Stimulated activated CD8-positive, alpha-beta memory T cell treated with anti-CD3 and anti-CD28 coated beads, Interleukin-2, amount 100 ng/mL, for 48 hours (primary cell): ENCODE measurements around the gene CALCR.
"Not testable (repeated sequence)": the region's sequence is repeated elsewhere in the genome, so short reads cannot be mapped to it uniquely, and the experiment has no call there.

Source experiments
- DNase-seq, 2 donors: peaks; one replicate each; pipeline ENCODE4 v3.0.0-alpha.2; 2020; ENCODE audit warnings: low read depth in 2 of 2

The CALCR gene

DNA sequence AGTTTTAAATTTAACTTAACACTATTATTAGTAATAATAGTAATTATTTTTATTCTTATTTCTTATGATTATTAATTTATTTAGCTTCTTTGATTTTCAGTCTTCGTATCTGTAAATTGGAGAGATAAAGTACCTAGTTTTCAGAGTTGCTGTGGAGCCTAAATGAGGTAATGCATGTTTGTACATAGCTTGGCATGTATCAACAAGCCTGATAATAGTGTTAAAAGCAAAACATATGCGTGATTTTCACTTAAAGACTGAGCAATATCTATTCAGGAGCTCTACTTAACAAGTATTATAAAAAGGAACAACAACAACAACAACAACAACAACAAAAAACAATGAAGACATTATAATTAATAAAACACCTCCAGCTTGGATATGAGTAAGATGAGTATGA, 12.4 kb downstream of the CALCR start:
- DNase-seq: no peak

DNA sequence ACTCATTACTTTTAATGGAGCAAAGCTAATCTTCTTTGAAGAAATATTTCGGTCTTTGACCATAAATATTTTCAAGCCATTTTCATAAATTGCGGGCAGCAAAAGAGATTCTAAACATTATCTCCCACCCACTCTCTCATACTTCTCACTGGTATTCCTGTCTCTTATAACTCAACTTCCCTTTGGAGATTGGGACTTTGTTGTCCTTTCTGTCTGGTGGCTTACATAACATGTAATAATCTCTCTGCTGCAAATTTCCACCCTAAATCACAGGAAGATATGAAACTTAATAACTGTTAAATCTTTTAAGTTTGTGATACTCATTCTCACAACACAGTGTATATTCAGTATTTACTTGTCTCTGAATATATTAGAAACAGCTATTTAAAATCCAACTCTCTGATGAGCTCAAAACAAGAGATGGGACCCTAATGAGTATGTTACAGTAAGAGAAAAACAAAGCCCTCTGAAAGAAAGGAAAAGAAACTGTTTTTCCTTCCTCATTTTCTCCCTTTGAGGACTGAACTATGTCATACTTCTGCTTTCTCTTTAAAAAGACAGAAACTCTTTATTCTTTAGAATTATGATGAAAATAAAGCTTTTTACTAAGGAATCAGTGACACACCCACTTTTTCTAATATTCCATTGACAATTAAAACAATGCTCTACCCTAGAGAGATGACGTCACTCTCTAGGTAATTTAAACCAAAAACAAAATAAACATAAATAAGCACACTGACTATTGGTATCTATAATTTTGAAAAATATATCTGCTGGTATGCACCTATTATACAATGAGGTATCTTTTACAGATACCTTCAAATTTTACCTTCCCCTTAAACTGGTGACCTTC, 14.7 kb downstream of the CALCR start:
- DNase-seq: no peak

DNA sequence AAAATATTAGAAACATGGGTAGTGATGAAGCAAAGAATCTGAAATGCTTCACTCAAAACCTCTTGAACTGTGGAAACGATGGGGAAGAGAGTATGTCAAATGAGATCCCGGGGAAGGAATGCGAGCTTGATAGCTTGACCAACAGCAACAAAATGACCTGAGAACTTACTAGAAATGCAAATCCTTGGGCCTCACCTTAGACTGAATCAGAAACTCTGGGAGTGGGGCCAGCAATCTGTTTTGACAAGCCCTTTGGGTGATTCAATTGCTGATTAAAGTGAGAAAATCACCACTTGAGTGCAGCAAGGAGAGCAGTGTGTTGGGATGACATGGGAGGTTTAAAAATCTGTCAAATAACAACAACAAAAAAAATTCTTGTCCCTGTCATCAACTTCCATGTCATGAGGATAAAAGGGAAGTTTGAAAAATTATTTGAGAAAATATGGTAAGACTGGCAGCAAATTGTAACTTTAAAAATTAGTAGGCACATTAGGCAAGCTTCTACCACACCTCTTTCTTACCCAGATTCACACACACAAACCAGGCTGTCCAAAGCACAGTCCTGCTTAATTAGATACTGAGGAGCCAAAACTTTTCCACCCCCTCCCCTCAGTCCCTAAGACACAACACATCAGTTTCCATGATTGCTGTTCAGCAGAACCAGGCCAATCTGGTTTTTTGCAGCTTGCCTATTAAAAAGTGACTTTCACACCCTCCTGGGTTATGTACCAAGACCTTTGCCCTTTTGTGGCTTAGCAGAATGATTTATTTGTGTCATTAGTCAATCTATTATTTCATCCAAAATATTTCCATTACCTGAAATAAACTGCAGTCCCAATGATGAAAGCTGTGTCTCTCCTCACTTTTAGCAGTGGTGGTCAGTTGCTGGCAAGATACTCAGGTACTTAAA, 15.6 kb downstream of the CALCR start:
- no peak for DNase-seq

GRCh38 chr7:93551931-93552330, 22.6 kb downstream of the CALCR start:
- DNase-seq: no peak

DNA sequence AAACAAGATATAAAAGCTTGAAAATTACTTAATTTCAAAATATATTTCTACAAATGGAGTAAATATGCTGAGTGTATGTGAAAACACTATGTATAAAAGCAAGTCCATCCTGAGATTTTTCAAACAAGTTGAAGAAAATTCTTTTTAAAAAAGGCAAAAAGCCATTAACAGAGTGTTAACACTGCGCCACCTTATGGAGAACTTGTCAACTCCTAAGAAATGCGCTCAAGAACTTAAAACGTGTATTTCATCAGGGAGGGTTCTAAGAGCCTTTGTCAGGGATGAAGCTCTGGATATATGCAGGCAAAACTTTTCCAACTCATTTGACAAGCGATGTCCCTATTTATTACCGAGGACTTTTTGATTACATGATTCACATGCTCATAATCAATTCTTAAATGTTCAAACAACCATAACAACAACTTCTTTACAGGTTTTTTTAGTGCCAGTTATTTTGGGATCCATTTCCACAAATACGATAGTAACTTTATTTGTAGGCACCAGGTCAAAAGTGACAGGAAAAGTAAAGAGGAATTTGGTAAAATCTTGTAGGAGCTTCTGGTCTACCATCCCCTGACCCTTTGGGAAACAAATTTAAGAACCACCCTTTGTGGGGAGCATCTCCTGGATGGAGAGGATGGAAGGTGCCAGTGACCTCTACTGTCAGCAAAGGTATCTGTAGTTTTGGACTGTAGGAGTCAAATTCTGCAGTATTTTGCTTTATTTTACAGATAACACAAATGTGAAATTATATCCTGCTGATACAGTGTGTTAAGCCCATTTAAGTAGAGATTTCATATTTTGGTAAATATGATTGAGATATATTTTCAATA, 23.2 kb downstream of the CALCR start:
- DNase-seq: no peak

DNA sequence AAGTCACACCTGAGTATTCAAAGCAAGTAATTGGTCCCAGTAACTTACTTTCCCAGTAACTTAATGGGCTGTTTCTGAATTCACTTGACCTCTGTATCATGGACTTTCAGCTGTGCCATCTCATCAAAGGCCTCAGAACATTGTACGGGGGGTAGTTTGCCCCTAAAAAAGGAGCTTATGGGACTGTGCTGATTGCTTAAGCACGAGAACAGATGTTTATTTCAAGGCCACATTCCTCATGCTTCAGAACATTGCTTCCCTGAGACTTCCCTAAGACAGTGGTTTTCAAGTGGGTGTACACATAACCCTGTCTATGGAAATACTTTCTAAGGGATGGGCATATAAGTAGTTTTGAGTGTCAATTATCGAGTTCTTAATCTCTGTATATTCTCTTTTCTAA, 26.8 kb downstream of the CALCR start:
- no peak for DNase-seq

DNA sequence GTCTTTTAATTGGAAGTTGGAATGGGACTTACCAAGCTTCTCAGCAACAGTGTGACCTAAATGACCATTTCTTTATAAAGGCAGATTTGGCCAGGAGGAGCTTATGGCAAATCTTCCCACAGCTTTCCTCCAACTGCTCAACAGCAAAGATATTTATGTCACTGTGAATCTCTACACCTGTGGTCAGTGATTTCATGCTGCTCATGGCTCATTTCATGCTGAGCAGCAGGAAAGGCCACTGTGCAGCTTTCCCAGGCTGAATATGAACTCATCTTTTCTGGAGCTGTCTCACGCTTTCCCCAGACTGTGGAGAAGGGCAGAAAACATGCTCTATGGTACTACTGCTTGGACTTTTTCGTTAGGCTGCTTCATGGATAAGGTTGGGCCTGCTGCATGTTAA, 29.8 kb downstream of the CALCR start:
- no peak for DNase-seq

GRCh38 chr7:93538061-93538460, 36.5 kb downstream of the CALCR start:
- no peak for DNase-seq

DNA sequence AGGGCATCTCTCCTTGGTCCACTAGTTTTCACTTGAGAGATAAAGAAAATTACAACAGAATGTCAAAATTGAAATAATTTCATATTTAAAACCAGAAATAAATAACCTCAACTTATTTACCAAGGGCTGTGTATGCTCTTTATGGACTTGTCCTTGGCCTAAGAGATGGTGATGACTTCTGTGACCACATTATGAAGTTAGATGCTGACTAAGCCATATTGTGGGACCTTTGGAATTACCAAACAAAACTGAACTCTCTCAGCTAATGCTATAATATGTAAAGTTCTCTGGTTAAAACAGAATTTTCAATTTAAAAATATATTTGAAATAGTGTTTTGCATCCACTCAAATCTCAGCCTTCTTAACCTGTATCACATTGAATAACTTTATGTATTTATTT, 38.9 kb downstream of the CALCR start:
- no peak for DNase-seq

- no peak for DNase-seq
Measured at GRCh38 chr7:93530701-93531100, 43.8 kb downstream of the CALCR start.

GRCh38 chr7:93516834-93517233, 57.7 kb downstream of the CALCR start:
- no peak for DNase-seq

DNA sequence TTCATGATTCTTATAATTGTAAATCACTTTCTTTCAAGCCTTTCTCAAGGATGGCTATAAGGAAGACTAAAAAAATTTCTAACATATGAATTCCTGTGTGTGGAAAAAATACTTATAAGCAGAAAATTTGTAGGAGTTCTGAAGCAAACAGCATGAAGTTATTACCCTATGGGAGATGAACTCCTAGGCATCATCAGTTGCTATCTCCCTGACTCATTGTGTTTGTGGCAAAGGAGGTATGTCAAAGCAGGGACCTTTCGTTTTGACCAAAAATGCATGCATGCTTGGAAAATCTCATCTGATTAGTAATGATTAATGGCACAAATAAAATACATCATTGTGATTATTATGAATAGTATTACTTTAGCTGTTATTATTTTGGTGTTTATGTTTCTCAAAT, 59.4 kb downstream of the CALCR start:
- DNase-seq: no peak

DNA sequence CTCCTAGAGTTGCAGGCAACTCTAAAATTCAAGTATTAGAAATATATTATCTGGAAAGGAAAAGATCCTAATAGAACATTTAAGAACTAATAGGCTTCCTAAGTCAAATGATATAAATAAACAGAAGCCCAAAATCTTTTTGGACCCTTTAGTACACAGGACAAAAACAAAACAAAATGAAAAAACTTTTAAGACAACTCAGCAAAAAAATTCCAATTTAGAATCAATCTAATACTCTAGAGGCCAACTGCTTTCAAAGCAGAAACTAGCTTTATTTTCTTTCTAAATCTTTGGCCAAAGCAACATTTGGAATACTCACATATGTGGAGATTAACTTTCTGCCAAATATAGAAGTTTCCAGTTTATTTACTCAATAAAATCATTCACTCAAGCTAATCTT, 65.2 kb downstream of the CALCR start:
- no peak for DNase-seq

GRCh38 chr7:93503088-93503487, 71.4 kb downstream of the CALCR start:
- no peak for DNase-seq

- DNase-seq: not testable (repeated sequence)
Measured at GRCh38 chr7:93491860-93492259, 82.7 kb downstream of the CALCR start.

- DNase-seq: no peak
Measured at GRCh38 chr7:93476491-93477344, 97.8 kb downstream of the CALCR start.

DNA sequence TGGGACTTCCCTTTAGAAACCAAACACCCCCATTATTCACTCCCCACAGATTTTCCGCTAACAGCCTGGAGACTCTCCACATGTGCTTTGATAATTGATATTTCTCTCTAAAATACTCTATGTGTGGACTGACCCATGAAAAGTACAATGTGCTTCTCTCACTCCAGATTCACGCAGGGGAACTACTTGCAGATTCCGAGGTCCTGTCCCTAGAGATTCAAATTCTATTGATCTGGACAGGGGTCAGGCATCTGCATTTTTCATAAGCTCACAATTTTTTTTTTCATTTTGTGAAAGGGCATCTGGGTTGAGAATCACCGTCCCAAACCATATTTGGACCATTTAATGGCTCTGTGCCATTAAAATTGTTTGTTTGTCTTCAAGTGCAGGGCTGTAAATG, 98.7 kb downstream of the CALCR start:
- DNase-seq: no peak

DNA sequence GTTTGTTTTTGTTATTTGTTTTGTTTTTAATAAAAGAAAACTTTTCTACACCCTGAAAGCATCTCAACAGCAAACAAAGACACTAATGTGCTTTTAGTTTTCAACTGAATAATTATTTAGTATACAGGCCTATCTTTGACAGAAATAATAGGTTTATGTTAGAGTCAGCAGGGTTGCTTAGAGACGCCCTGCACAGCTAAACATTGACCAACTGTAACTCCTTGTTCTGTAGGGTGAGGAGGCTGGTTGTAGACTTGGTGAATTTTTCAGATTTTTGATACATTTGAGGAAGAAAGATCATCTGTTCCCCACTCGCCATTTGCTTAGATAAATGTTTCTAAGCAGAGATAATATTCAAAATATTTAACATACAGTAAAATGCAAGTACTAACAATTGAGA, 103.1 kb downstream of the CALCR start:
- DNase-seq: no peak

DNA sequence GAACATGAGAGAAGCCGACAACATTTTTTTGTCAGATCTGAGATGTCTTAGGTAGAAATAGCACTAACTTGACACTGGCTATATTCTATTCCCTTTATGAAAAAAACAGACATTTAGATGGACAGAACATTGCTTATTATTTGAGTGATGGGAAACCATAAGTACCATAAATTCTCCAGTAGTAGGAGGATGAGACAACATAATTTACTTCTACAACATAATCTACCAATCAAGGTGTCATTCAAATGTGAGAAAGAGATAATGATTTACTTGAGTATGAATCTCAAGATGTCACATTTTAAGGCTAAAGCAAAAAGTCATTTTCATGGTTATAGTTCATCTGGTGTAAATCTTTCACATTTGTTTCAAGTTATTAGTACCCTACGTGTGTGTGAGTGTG, 110.8 kb downstream of the CALCR start:
- no peak for DNase-seq

- DNase-seq: no peak
Measured at GRCh38 chr7:93461350-93461749, 113.2 kb downstream of the CALCR start.

DNA sequence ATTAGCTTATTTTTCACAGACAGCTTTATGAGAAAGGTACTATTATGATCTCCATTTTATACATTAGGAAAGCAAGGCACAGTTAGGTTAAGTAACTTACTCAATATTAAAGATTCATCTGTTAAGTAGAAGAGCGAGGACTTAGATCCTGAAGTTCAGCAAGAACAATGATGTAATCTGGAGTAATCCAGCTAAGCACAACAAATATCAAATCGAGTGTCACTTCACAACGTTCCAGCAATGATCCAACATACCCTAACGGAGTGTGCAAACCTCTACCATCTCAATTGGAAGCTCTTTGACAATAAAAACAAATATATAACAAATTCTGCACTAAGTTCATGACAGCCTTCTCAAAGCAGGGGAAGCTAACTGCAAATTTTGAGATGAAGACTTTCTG, 121.3 kb downstream of the CALCR start:
- DNase-seq: no peak
